Ectodermal cell (in vitro differentiated cells): Measurements from ENCODE around the gene ATG10.

ENCODE experiments used
- H3K27ac ChIP-seq: 2 replicates; pipeline ENCODE4 v1.7.0; 2013; ENCODE audit warnings: mild to moderate bottlenecking, low read depth, low read length; ENCODE audit not compliant: insufficient read depth, poor library complexity, severe bottlenecking
- H3K27me3 ChIP-seq: 2 replicates; pipeline ENCODE4 v1.7.0; 2013; ENCODE audit warnings: mild to moderate bottlenecking, low read length; ENCODE audit not compliant: insufficient read depth, control insufficient read depth, poor library complexity, severe bottlenecking
- H3K36me3 ChIP-seq: one replicate; pipeline ENCODE4 v1.7.0; 2013; ENCODE audit warnings: low read length; ENCODE audit not compliant: control insufficient read depth, insufficient read depth
- H3K4me1 ChIP-seq: one replicate; pipeline ENCODE4 v1.7.0; 2013; ENCODE audit warnings: low read length; ENCODE audit not compliant: control insufficient read depth, insufficient read depth
- H3K4me3 ChIP-seq: 2 replicates; pipeline ENCODE4 v1.7.0; 2013; ENCODE audit warnings: low read depth, low read length, control low read depth; ENCODE audit not compliant: insufficient read depth
- H3K9me3 ChIP-seq: 2 replicates; pipeline ENCODE4 v1.7.0; 2013; ENCODE audit warnings: mild to moderate bottlenecking, low read length, moderate library complexity; ENCODE audit not compliant: control insufficient read depth
- whole genome bisulfite sequencing, 2 experiments: methylation state at CpG; one replicate each; pipeline ENCODE4 v1.1.7; 2013; ENCODE audit warnings: missing lambda C conversion rate in 2 of 2; 5-methylcytosine and 5-hydroxymethylcytosine counted together

ATG10 gene

GRCh38 chr5:82205005-82205404 lies 233.2 kb downstream of the ATG10 start:
- no peaks in the 10 kb centered on the region for H3K4me1 ChIP-seq
- no peaks in the 10 kb centered on the region for H3K27me3 ChIP-seq
- H3K4me3 ChIP-seq: no peak overlapping the region
- no peaks in the 10 kb centered on the region for H3K9me3 ChIP-seq
- no peak overlapping the region for H3K27ac ChIP-seq
- WGBS, 2 experiments: 88% methylated on average over 2 of the region's 2 CpGs
- no peaks in the 10 kb centered on the region for H3K36me3 ChIP-seq

- no peak overlapping the region for H3K4me3 ChIP-seq
- no peaks in the 10 kb centered on the region for H3K9me3 ChIP-seq
- H3K36me3 ChIP-seq: no peaks in the 10 kb centered on the region
- H3K4me1 ChIP-seq: no peaks in the 10 kb centered on the region
- no peak overlapping the region for H3K27ac ChIP-seq
- WGBS, 2 experiments: 100% methylated on average over 2 of the region's 3 CpGs; no CpG with 5 or more reads in 1 of the 2 experiments
- no peaks in the 10 kb centered on the region for H3K27me3 ChIP-seq
These were observed 236.5 kb downstream of the ATG10 start for GRCh38 chr5:82208371-82208770.

GRCh38 chr5:82211855-82212572 lies 240.2 kb downstream of the ATG10 start:
- Histone ChIP-seq H3K27me3 (no peaks in the 10 kb centered on the region), H3K36me3 (no peaks in the 10 kb centered on the region), H3K4me3 (no peak overlapping the region), H3K27ac (no peak overlapping the region), H3K9me3 (no peaks in the 10 kb centered on the region), H3K4me1 (no peaks in the 10 kb centered on the region)
- WGBS, 2 experiments: 91 to 92% methylated on average over 1 of the region's 1 CpG

- no peaks in the 10 kb centered on the region for H3K4me1 ChIP-seq
- H3K9me3 ChIP-seq: no peaks in the 10 kb centered on the region
- no peaks in the 10 kb centered on the region for H3K36me3 ChIP-seq
- no peak overlapping the region for H3K27ac ChIP-seq
- H3K4me3 ChIP-seq: no peak overlapping the region
- whole genome bisulfite sequencing, 2 experiments: 76 to 77% methylated on average over 1 of the region's 1 CpG
- H3K27me3 ChIP-seq: no peaks in the 10 kb centered on the region
These were observed 246.1 kb downstream of the ATG10 start for GRCh38 chr5:82217917-82218316.

- H3K4me3 ChIP-seq: no peak overlapping the region
- no peaks in the 10 kb centered on the region for H3K27me3 ChIP-seq
- H3K36me3 ChIP-seq: no peaks in the 10 kb centered on the region
- H3K9me3 ChIP-seq: no peaks in the 10 kb centered on the region
- H3K27ac ChIP-seq: no peak overlapping the region
- WGBS, 2 experiments: 96 to 97% methylated on average over 6 of the region's 7 CpGs
- no peaks in the 10 kb centered on the region for H3K4me1 ChIP-seq
These were observed 246.7 kb downstream of the ATG10 start for GRCh38 chr5:82218374-82219156.

- Histone ChIP-seq H3K9me3 (no peaks in the 10 kb centered on the region), H3K36me3 (no peaks in the 10 kb centered on the region), H3K27me3 (no peaks in the 10 kb centered on the region), H3K27ac (no peak overlapping the region), H3K4me3 (no peak overlapping the region), H3K4me1 (no peaks in the 10 kb centered on the region)
- WGBS, 2 experiments: 88 to 89% methylated on average over 2 of the region's 2 CpGs
These were observed 249.2 kb downstream of the ATG10 start for GRCh38 chr5:82221020-82221419.

- Histone ChIP-seq H3K9me3 (no peaks in the 10 kb centered on the region), H3K4me1 (no peaks in the 10 kb centered on the region), H3K27ac (no peak overlapping the region), H3K36me3 (no peaks in the 10 kb centered on the region), H3K27me3 (no peaks in the 10 kb centered on the region), H3K4me3 (no peak overlapping the region)
- 91% methylated on average over 5 of the region's 5 CpGs for WGBS, 2 experiments
These were observed 251.1 kb downstream of the ATG10 start for GRCh38 chr5:82222597-82223574.

- Histone ChIP-seq H3K27ac (no peak overlapping the region), H3K27me3 (no peaks in the 10 kb centered on the region), H3K4me3 (no peak overlapping the region), H3K9me3 (no peaks in the 10 kb centered on the region), H3K36me3 (no peaks in the 10 kb centered on the region), H3K4me1 (no peaks in the 10 kb centered on the region)
- 29 to 33% methylated on average over 5 to 6 of the region's 7 CpGs for WGBS, 2 experiments
These were observed 253.8 kb downstream of the ATG10 start for GRCh38 chr5:82225525-82226172.

- no peaks in the 10 kb centered on the region for H3K27me3 ChIP-seq
- WGBS, 2 experiments: 82 to 86% methylated on average over 5 of the region's 5 CpGs
These were observed 263.1 kb downstream of the ATG10 start for GRCh38 chr5:82234885-82235284.

More at GRCh38 chr5:82234885-82235284, 263.1 kb downstream of the ATG10 start:
- Histone ChIP-seq H3K9me3 (no peaks in the 10 kb centered on the region), H3K36me3 (no peaks in the 10 kb centered on the region), H3K4me3 (no peak overlapping the region), H3K27ac (no peak overlapping the region), H3K4me1 (no peaks in the 10 kb centered on the region)
